Erythroblast (primary cell): ENCODE measurements around the gene P4HA3.

Source experiments
- GATA1 ChIP-seq: IDR thresholded peaks from 2 replicates; pipeline ENCODE4 v1.6.1; 2011; ENCODE audit warnings: low read depth, mild to moderate bottlenecking, control low read depth, low read length, moderate library complexity
- POLR2A ChIP-seq: IDR thresholded peaks from 2 replicates; pipeline ENCODE4 v1.6.1; 2011; ENCODE audit warnings: mild to moderate bottlenecking, low read length

GRCh38 chr11:74226907-74227306 is 84.5 kb downstream of the P4HA3 start:
- TF ChIP-seq POLR2A (no peak), GATA1 (no peak)
